ENCODE data around the gene UBAP1. TPM values are rescaled to one million over a fixed set of nuclear protein-coding genes. Genes with fewer than 3 reads are reported as not detected.

The UBAP1 gene
- total RNA-seq, 1 donor from 2014 or later = 32.5 TPM

DNA sequence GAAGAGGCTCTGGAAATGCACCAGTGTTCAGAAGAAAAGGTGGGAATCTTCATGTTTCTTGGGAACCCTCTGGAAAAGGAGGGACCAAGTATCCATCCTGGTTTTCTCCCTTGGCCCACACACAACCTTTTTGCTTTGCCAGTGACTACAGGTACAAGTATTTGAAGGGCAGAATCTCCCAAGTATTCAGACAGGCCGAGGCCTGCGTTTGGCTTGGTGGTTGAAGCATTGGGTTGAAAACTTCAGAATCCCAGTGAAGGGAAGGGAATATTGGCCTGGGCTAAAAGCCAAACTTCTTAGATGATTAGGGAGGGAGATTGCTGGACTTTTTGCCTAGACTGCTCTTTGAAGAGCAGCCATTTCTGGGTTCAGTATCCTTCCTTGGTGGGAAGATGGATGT lies 71.9 kb downstream of the UBAP1 start:
- Mint-ChIP-seq H3K27ac (ENCODE audit: unreplicated experiment) (peak overlapping the region; percentile 6), H3K4me1 (ENCODE audit: unreplicated experiment) (no peaks in the 10 kb centered on the region), H3K36me3 (ENCODE audit: low read depth, unreplicated experiment) (peaks cover 23% of the 10 kb centered on the region), H3K9me3 (ENCODE audit: unreplicated experiment) (no peaks in the 10 kb centered on the region), H3K4me3 (ENCODE audit: unreplicated experiment) (no peak overlapping the region), H3K27me3 (ENCODE audit: unreplicated experiment) (peaks cover 5% of the 10 kb centered on the region)
- TF ChIP-seq, protein P1, sequence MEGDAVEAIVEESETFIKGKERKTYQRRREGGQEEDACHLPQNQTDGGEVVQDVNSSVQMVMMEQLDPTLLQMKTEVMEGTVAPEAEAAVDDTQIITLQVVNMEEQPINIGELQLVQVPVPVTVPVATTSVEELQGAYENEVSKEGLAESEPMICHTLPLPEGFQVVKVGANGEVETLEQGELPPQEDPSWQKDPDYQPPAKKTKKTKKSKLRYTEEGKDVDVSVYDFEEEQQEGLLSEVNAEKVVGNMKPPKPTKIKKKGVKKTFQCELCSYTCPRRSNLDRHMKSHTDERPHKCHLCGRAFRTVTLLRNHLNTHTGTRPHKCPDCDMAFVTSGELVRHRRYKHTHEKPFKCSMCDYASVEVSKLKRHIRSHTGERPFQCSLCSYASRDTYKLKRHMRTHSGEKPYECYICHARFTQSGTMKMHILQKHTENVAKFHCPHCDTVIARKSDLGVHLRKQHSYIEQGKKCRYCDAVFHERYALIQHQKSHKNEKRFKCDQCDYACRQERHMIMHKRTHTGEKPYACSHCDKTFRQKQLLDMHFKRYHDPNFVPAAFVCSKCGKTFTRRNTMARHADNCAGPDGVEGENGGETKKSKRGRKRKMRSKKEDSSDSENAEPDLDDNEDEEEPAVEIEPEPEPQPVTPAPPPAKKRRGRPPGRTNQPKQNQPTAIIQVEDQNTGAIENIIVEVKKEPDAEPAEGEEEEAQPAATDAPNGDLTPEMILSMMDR (IDR thresholded peaks at IDR 0.05; ENCODE audit: unreplicated experiment) = no peak
- DNase-seq (ENCODE audit: low spot score) = no peak

DNA sequence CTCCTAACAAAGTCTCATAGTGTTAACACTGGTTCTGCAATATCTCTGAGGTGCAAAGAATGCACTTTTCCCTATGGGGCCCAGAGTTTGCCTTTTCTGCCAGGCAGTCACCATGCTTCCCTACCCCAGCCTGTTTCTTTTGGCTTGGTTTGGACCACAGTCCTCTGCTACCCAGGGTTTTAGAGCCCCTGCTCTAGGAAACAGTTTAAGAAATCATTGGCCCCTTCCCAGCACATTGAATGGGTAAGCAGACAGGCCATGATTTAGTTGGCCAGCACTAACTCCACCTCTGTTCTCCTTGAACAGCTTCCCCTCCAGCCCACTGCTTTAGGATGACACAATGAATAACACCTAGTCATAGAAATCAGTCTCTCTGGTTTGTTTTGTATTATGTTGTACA lies 73.2 kb downstream of the UBAP1 start:
- no peaks in the 10 kb centered on the region for H3K4me1 Mint-ChIP-seq (ENCODE audit: unreplicated experiment)
- TF ChIP-seq, protein P1 (IDR thresholded peaks at IDR 0.05; ENCODE audit: unreplicated experiment) = no peak
- H3K27ac Mint-ChIP-seq (ENCODE audit: unreplicated experiment) = no peak overlapping the region
- peaks cover 5% of the 10 kb centered on the region for H3K27me3 Mint-ChIP-seq (ENCODE audit: unreplicated experiment)
- H3K36me3 Mint-ChIP-seq (ENCODE audit: low read depth, unreplicated experiment) = peaks cover 36% of the 10 kb centered on the region
- no peaks in the 10 kb centered on the region for H3K9me3 Mint-ChIP-seq (ENCODE audit: unreplicated experiment)
- DNase-seq (ENCODE audit: low spot score) = no peak
- H3K4me3 Mint-ChIP-seq (ENCODE audit: unreplicated experiment) = no peak overlapping the region

DNA sequence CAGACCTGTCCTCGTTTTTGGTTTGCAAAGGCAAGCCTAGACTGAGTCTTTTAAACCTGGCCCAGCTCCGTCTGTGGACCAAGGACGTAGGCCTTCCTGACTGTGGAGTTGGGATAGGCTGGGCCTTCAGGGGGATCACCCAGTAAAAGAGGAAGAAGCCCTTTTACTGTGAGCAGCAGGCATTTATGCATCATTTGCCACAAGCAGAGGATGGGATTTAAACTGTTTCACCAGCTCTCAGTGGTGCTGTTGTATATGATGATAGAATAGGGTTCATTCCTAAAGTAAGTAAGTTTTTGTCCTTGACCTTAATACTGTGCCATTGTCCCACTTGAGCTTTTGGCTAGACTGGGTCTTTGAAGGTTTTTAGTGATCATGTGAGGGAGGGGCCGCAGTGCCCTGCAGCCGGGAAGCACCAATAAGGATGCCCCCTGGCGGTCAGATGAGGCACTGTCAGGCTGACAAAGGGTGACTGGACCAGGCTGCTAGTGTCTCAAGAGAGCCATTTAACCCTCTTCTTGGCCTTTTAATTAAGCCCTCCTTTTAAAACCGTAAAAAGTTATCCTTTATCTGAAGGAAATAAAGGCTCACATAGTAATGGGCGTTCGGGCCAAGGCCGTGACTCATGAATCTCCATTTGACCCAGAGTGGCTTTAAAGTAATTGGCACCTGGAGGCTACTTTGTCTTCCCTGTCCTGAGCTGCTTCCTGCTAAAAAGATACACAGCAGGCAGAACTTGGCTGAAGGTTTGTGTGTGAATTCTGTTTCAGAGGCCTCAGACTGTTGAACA lies 74.0 kb downstream of the UBAP1 start:
- Mint-ChIP-seq H3K27me3 (ENCODE audit: unreplicated experiment) (peaks cover 5% of the 10 kb centered on the region), H3K4me1 (ENCODE audit: unreplicated experiment) (no peaks in the 10 kb centered on the region), H3K9me3 (ENCODE audit: unreplicated experiment) (no peaks in the 10 kb centered on the region), H3K4me3 (ENCODE audit: unreplicated experiment) (no peak overlapping the region), H3K36me3 (ENCODE audit: low read depth, unreplicated experiment) (peaks cover 37% of the 10 kb centered on the region), H3K27ac (ENCODE audit: unreplicated experiment) (no peak overlapping the region)
- peak; percentile 75 for DNase-seq (ENCODE audit: low spot score)
- TF ChIP-seq, protein P1 (IDR thresholded peaks at IDR 0.05; ENCODE audit: unreplicated experiment) = peak; percentile 95

DNA sequence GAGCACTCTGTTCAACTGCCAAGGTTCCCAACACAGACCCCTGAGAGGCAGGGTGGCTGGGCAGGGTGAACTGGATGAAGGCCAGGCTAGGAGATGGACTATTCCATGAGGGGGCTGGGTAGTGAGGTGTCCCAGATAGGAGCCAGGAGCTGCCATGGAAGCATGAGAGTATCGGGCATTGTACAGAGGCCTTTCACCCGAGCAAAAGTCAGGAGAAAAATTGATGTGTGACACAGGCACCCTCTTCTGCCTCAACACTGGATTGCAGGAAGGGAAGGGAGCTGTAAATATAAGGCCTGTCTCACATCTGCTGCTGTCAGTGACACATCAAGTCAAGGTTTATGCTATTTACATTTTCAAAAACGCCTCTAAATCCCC lies 74.6 kb downstream of the UBAP1 start:
- Mint-ChIP-seq H3K36me3 (ENCODE audit: low read depth, unreplicated experiment) (peaks cover 34% of the 10 kb centered on the region), H3K9me3 (ENCODE audit: unreplicated experiment) (no peaks in the 10 kb centered on the region), H3K4me1 (ENCODE audit: unreplicated experiment) (no peaks in the 10 kb centered on the region), H3K27me3 (ENCODE audit: unreplicated experiment) (peaks cover 5% of the 10 kb centered on the region), H3K4me3 (ENCODE audit: unreplicated experiment) (no peak overlapping the region), H3K27ac (ENCODE audit: unreplicated experiment) (no peak overlapping the region)
- TF ChIP-seq, protein P1 (IDR thresholded peaks at IDR 0.05; ENCODE audit: unreplicated experiment) = no peak
- DNase-seq (ENCODE audit: low spot score) = no peak

DNA sequence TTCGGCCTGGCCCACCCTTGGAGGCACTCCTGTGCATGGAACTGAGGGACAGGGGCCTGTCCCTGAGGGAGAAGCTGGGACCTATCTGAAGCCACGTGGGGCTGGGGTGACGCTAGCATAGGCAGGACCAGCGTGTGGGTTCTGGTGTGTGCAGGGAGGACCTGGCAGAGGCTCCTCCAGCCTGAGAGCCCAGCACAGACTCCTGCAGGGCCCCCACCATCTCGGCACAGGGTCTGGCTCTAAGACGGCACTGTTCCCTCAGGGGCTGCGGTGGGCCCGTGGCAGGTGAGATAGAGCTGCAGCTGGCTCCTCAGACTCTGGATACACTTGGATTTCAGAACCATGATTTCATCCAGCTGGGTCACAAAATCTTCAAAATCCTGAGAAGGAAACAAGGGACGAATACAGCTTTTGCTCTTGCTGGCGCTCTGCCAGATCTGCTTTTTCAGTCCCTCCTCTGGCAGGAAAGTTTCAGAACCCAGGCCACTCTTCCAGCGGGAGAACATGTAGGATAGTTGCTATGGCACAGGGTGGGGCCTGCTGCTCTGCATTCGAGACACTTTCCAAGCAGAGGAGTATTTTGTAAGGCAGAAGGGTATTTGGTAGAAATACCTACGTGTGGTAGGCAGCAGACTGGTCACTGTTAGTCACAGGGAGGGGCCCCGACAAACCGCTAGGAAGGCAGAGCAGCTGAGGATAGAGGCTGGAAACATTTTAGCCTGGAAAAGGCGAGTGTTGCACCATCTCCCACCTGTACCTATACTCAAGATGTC lies 75.5 kb downstream of the UBAP1 start:
- Mint-ChIP-seq H3K9me3 (ENCODE audit: unreplicated experiment) (no peaks in the 10 kb centered on the region), H3K27ac (ENCODE audit: unreplicated experiment) (peak overlapping the region; percentile 14), H3K36me3 (ENCODE audit: low read depth, unreplicated experiment) (peaks cover 28% of the 10 kb centered on the region), H3K27me3 (ENCODE audit: unreplicated experiment) (peaks cover 5% of the 10 kb centered on the region), H3K4me1 (ENCODE audit: unreplicated experiment) (no peaks in the 10 kb centered on the region), H3K4me3 (ENCODE audit: unreplicated experiment) (no peak overlapping the region)
- TF ChIP-seq, protein P1 (IDR thresholded peaks at IDR 0.05; ENCODE audit: unreplicated experiment) = no peak
- no peak for DNase-seq (ENCODE audit: low spot score)
